ENCODE data around the gene AHDC1. TPM values are rescaled to one million over a fixed set of nuclear protein-coding genes. Genes with fewer than 3 reads are reported as not detected.

AHDC1 gene
- total RNA-seq, 1 experiment from 2014 or later, result 33.7 TPM

- no peak for DNase-seq (ENCODE audit: low read depth, low spot score)
Observed at GRCh38 chr1:27522432-27523336, 81.3 kb downstream of the AHDC1 start.

More at GRCh38 chr1:27522432-27523336, 81.3 kb downstream of the AHDC1 start:
- no peaks in the 10 kb centered on the region for H3K27me3 ChIP-seq (ENCODE audit: insufficient read depth, low read length)
- no peaks in the 10 kb centered on the region for H3K9me2 ChIP-seq (ENCODE audit: insufficient read depth)
- ChIA-PET POLR2A (interaction anchor here (0.5 kb wide), 1 partner anchor 30 kb away, joined by 3 read pairs; no protein-coding TSS in a partner anchor), RAD21 (ENCODE audit: low non-redundant PET in 1 of 2, low total read pairs in 2 of 2, uncharacterized antibody in 2 of 2, unreplicated experiment in 2 of 2) (interaction anchor here in 1 of 2 experiments (0.9 kb wide), 1 partner anchor 83 kb away, joined by 3 read pairs; no protein-coding TSS in a partner anchor), CTCF (interaction anchor here (0.8 kb wide), 1 partner anchor 35 kb away, joined by 3 read pairs; no protein-coding TSS in a partner anchor)
- H3K9me3 ChIP-seq (ENCODE audit: control insufficient read depth in 1 of 2, insufficient read depth in 1 of 2, low read depth in 1 of 2, low read length in 2 of 2), result no peaks in the 10 kb centered on the region
- peak overlapping the region; percentile 14; the same call in 1 of the 2 replicates for H3K9ac ChIP-seq (ENCODE audit: low read length)
- H2AFZ ChIP-seq (ENCODE audit: low read depth, low read length, poor library complexity, severe bottlenecking), result no peak overlapping the region
- peaks cover 41 to 70% of the 10 kb centered on the region in 2 experiments for H3K4me1 ChIP-seq (ENCODE audit: control insufficient read depth in 1 of 2, insufficient read depth in 2 of 2, low read length in 2 of 2)
- BruUV-seq (replicated peaks), result no TSS peak
- H4K20me1 ChIP-seq (ENCODE audit: insufficient read depth), result no peaks in the 10 kb centered on the region
- no peak for ATAC-seq
- intact Hi-C loops (cut with micrococcal nuclease), result no loop called here
- no peaks in the 10 kb centered on the region for H3K79me2 ChIP-seq (ENCODE audit: insufficient read depth, low read length)
- no peak overlapping the region for H3K4me2 ChIP-seq (ENCODE audit: low read length)
- H3K36me3 ChIP-seq (ENCODE audit: control insufficient read depth in 1 of 2, insufficient read depth in 2 of 2, low read length in 2 of 2), result no peaks in the 10 kb centered on the region
- H3K27ac ChIP-seq (ENCODE audit: low read depth, low read length), result no peak overlapping the region
- H3K4me3 ChIP-seq (replicated peaks in 1 of 2; ENCODE audit: low read depth in 1 of 2, low read length in 2 of 2), result no peak overlapping the region
- TF ChIP-seq, protein P1, sequence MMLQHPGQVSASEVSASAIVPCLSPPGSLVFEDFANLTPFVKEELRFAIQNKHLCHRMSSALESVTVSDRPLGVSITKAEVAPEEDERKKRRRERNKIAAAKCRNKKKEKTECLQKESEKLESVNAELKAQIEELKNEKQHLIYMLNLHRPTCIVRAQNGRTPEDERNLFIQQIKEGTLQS (IDR thresholded peaks at IDR 0.05), result no peak
- TF ChIP-seq, protein P2, sequence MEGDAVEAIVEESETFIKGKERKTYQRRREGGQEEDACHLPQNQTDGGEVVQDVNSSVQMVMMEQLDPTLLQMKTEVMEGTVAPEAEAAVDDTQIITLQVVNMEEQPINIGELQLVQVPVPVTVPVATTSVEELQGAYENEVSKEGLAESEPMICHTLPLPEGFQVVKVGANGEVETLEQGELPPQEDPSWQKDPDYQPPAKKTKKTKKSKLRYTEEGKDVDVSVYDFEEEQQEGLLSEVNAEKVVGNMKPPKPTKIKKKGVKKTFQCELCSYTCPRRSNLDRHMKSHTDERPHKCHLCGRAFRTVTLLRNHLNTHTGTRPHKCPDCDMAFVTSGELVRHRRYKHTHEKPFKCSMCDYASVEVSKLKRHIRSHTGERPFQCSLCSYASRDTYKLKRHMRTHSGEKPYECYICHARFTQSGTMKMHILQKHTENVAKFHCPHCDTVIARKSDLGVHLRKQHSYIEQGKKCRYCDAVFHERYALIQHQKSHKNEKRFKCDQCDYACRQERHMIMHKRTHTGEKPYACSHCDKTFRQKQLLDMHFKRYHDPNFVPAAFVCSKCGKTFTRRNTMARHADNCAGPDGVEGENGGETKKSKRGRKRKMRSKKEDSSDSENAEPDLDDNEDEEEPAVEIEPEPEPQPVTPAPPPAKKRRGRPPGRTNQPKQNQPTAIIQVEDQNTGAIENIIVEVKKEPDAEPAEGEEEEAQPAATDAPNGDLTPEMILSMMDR (IDR thresholded peaks at IDR 0.05 in 2 of 3, conservative IDR thresholded peaks at IDR 0.05 in 1 of 3; ENCODE audit: borderline replicate concordance in 1 of 3, insufficient read depth in 1 of 3, low read depth in 2 of 3, low read length in 2 of 3), result peak in 2 of 3 experiments; percentile 25 to 35; a peak in 2 of 6 replicates

Measured in HCT116 (cell line).